ENCODE measurements around the gene PTGES2. TPM values are rescaled to one million over a fixed set of nuclear protein-coding genes. Genes with fewer than 3 reads are reported as not detected.

The PTGES2 gene
- total and polyA plus RNA-seq, 9 of the 15 experiments (the other 6 are each of a cell fraction or from before 2014, with no cell fraction given) = 2.4 to 196 (median 90.1) TPM

DNA sequence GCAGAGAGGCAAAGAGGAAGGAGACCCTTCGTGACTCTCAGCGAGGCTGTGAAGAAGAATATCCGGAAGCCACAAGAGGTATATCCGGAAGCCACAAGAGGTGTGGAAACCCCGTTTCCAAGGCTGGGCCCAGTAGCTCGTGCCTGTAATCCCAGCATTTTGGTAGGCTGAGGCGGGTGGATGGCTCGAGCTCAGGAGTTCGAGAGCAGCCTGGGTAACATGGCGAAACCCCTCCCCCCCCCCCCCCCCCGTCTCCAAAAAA, 31.9 kb upstream of the PTGES2 start (continued):
- no peak for TF ChIP-seq BACH1 (tag; IDR thresholded peaks at IDR 0.05)
- no peak for TF ChIP-seq ZFPM2 (CRISPR knock-in tag; IDR thresholded peaks at IDR 0.05)
- no peak for TF ChIP-seq CCNT2 (IDR thresholded peaks at IDR 0.05; ENCODE audit: borderline replicate concordance, extremely low read depth, insufficient read length, low read depth, low read length)
- no peak for TF ChIP-seq ETV5 (CRISPR knock-in tag; IDR thresholded peaks at IDR 0.05; ENCODE audit: low read depth)

DNA sequence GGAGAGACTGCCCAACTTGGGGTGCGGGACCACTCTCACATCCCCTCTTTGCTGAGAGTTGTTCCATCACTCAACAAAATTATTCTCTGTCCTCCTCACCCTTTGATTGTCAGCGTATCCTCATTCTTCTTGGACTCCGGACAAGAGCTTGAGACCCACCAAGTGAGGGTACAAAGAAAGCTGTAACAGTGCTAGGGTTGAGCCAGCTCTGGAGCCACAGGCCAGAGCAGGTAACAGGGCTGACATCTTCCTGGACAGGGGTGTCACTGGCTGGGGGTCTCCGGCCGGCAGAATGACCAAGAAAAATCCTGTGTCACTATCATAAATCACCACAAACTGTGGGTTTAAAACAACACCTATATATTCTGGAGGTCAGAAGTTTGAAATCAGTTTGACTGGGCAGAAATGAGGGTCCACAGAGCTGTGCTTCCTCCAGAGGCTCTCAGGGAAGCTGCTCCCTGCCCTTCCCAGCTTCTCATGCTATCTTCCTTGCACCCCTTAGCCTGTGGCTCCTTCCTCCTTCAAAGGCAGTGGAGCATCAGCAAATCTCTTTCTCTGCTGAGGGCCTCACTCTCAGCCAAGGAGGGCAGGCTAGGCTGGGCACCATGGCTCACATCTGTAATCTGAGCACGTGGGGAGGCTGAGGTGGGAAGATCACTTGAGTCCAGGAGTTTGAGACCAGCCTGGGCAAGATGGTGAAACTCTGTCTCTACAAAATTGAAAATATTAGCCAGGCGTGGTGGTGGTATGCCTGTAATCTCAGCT, 28.4 kb upstream of the PTGES2 start:
- H3K79me2 ChIP-seq (ENCODE audit: control insufficient read depth, insufficient read depth, low read length) = peaks cover 12% of the 10 kb centered on the region
- H3K9me1 ChIP-seq (ENCODE audit: control insufficient read depth, insufficient read depth, low read length) = no peaks in the 10 kb centered on the region
- ChIA-PET CTCF (ENCODE audit: low intra/inter-chr PET ratio) (no interaction called here), POLR2A (interaction anchor here (0.6 to 1.5 kb wide), 12 partner anchors 8 to 763 kb away, joined by 3 to 6 read pairs (median 3); no protein-coding TSS in a partner anchor)
- no peak overlapping the region for H3K27ac ChIP-seq (ENCODE audit: extremely low read depth, low read depth, low read length)
- H2AFZ ChIP-seq (ENCODE audit: low read depth, low read length) = peak overlapping the region; percentile 26; the same call in 1 of the 2 replicates
- H3K9me3 ChIP-seq (replicated peaks; ENCODE audit: control insufficient read depth, insufficient read depth, low read depth, low read length) = no peaks in the 10 kb centered on the region
- H3K9ac ChIP-seq (ENCODE audit: insufficient read depth in 1 of 2, low read depth in 2 of 2, low read length in 2 of 2) = peak overlapping the region in 1 of 2 experiments; percentile 35; a peak in 1 of 4 replicates
- DNase-seq (ENCODE audit: extremely low read depth in 1 of 4, low spot score in 3 of 4) (no peak), FAIRE-seq (no peak), ATAC-seq (no peak)
- no peaks in the 10 kb centered on the region for H3K36me3 ChIP-seq (ENCODE audit: control insufficient read depth, insufficient read depth, low read length)
- H3K4me2 ChIP-seq (ENCODE audit: insufficient read depth, low read length) = no peak overlapping the region
- H3K4me1 ChIP-seq (replicated peaks in 1 of 2; ENCODE audit: control insufficient read depth in 2 of 2, insufficient read depth in 2 of 2, low read length in 2 of 2) = peaks cover 6 to 53% of the 10 kb centered on the region in 2 experiments
- in situ Hi-C loops (cut with MboI) = loop anchor here (5.0 kb wide), 1 partner anchor 1526 kb away; no protein-coding TSS in a partner anchor
- TF ChIP-seq, protein P1, sequence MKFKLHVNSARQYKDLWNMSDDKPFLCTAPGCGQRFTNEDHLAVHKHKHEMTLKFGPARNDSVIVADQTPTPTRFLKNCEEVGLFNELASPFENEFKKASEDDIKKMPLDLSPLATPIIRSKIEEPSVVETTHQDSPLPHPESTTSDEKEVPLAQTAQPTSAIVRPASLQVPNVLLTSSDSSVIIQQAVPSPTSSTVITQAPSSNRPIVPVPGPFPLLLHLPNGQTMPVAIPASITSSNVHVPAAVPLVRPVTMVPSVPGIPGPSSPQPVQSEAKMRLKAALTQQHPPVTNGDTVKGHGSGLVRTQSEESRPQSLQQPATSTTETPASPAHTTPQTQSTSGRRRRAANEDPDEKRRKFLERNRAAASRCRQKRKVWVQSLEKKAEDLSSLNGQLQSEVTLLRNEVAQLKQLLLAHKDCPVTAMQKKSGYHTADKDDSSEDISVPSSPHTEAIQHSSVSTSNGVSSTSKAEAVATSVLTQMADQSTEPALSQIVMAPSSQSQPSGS (CRISPR knock-in tag; IDR thresholded peaks at IDR 0.05) = no peak
- TF ChIP-seq ZBTB7A (IDR thresholded peaks at IDR 0.05; ENCODE audit: borderline replicate concordance, control insufficient read depth, low read depth, low read length) = peak; percentile 49; the same call in 1 of the 2 replicates
- no peak for TF ChIP-seq SMARCE1 (IDR thresholded peaks at IDR 0.05)
- TF ChIP-seq HDAC6 (IDR thresholded peaks at IDR 0.05; ENCODE audit: low read depth, low read length) = no peak
- TF ChIP-seq, protein P2, sequence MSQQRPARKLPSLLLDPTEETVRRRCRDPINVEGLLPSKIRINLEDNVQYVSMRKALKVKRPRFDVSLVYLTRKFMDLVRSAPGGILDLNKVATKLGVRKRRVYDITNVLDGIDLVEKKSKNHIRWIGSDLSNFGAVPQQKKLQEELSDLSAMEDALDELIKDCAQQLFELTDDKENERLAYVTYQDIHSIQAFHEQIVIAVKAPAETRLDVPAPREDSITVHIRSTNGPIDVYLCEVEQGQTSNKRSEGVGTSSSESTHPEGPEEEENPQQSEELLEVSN (IDR thresholded peaks at IDR 0.05; ENCODE audit: borderline replicate concordance in 1 of 2, extremely low read depth in 1 of 2, insufficient read depth in 1 of 2, insufficient read length in 1 of 2, low read depth in 1 of 2, low read length in 1 of 2, poor library complexity in 1 of 2, severe bottlenecking in 1 of 2) = peak in 1 of 2 experiments; percentile 27
- TF ChIP-seq MBD2 (IDR thresholded peaks at IDR 0.05; ENCODE audit: borderline replicate concordance, low read depth) = no peak
- no peak for TF ChIP-seq TBP (optimal IDR thresholded peaks at IDR 0.05; ENCODE audit: low read depth, low read length)
- no peak for TF ChIP-seq ZNF561 (CRISPR knock-in tag; conservative IDR thresholded peaks at IDR 0.05)
- TF ChIP-seq, protein P3, sequence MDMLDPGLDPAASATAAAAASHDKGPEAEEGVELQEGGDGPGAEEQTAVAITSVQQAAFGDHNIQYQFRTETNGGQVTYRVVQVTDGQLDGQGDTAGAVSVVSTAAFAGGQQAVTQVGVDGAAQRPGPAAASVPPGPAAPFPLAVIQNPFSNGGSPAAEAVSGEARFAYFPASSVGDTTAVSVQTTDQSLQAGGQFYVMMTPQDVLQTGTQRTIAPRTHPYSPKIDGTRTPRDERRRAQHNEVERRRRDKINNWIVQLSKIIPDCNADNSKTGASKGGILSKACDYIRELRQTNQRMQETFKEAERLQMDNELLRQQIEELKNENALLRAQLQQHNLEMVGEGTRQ (CRISPR knock-in tag; IDR thresholded peaks at IDR 0.05) = no peak
- TF ChIP-seq HDAC3 (IDR thresholded peaks at IDR 0.05; ENCODE audit: borderline replicate concordance, partially characterized antibody) = no peak
- 0 out of 4 replicates have a peak, but pooled peaks of 1 of the 2 experiments have one; percentile 15 for TF ChIP-seq TBL1XR1 (IDR thresholded peaks at IDR 0.05; ENCODE audit: low read length in 2 of 2)
- no peak for TF ChIP-seq PTTG1 (tag; IDR thresholded peaks at IDR 0.05; ENCODE audit: low read depth)
- intact Hi-C loops (cut with micrococcal nuclease) = no loop called here
- 61% methylated on average over 7 of the region's 7 CpGs for WGBS (ENCODE audit: insufficient coverage, low coverage, missing lambda C conversion rate)
- no peak overlapping the region for H3K4me3 ChIP-seq
- BruUV-seq (replicated peaks) = no TSS peak
- H4K20me1 ChIP-seq (replicated peaks; ENCODE audit: control insufficient read depth, insufficient read depth, low read length) = no peaks in the 10 kb centered on the region
- H3K27me3 ChIP-seq (ENCODE audit: control insufficient read depth in 2 of 2, insufficient read depth in 2 of 2, low read length in 2 of 2) = no peaks in the 10 kb centered on the region
